CD4-positive, alpha-beta T cell (primary cell): ENCODE measurements around the gene C2CD4A. TPM values are rescaled to one million over a fixed set of nuclear protein-coding genes. Genes with fewer than 3 reads are reported as not detected.

Experiments
- ATAC-seq: fragments of 200-7000 bp; cut with Tn5 transposase; one replicate; pipeline ENCODE4 v1.10.0; 2022; ENCODE audit warnings: mild to moderate bottlenecking; ENCODE audit not compliant: poor library complexity
- CTCF ChIA-PET: fragments of 350-600 bp; sonication (Branson Sonifier 250); formaldehyde crosslinking; loops from one replicate; lab custom pipeline; 2021; ENCODE audit warnings: antibody characterized with exemption, inconsistent platforms; lab: Charles Lee
- POLR2A ChIA-PET: fragments of 350-600 bp; sonication (Branson Sonifier 250); formaldehyde crosslinking; loops from one replicate; lab custom pipeline; 2021; ENCODE audit warnings: antibody characterized with exemption, inconsistent platforms; lab: Charles Lee
- DNase-seq, 14 experiments: peaks; one replicate each; pipeline ENCODE4 v3.0.0-alpha.2; 2013 to 2020; ENCODE audit warnings: mixed read lengths in 2 of 14
- H3K27ac ChIP-seq, 2 donors: one replicate each; pipeline versions ENCODE4 v1.5.1 to v1.7.0; 2013; ENCODE audit warnings: low read length in 2 of 2, low read depth in 1 of 2, mild to moderate bottlenecking in 1 of 2
- H3K27me3 ChIP-seq, 2 experiments: 1 replicate in 1 of 2; 2 replicates in 1 of 2; pipeline versions ENCODE4 v1.6.1 to v1.7.0; 2013; ENCODE audit warnings: low read length in 2 of 2, control low read depth in 1 of 2, mild to moderate bottlenecking in 1 of 2, moderate library complexity in 1 of 2; ENCODE audit not compliant: insufficient read depth in 2 of 2, control insufficient read depth in 1 of 2
- H3K36me3 ChIP-seq: one replicate; pipeline ENCODE4 v1.6.1; 2013; ENCODE audit warnings: low read length, control low read depth; ENCODE audit not compliant: insufficient read depth
- H3K4me1 ChIP-seq: one replicate; pipeline ENCODE4 v1.6.1; 2013; ENCODE audit warnings: low read length, control low read depth; ENCODE audit not compliant: insufficient read depth
- H3K4me3 ChIP-seq: one replicate; pipeline ENCODE4 v1.5.1; 2013; ENCODE audit warnings: mild to moderate bottlenecking, low read length, moderate library complexity
- H3K9me3 ChIP-seq, 2 experiments: 1 replicate in 1 of 2; 2 replicates in 1 of 2; pipeline versions ENCODE4 v1.6.1 to v1.7.0; 2013; ENCODE audit warnings: low read length in 2 of 2, mild to moderate bottlenecking in 2 of 2, control low read depth in 1 of 2, moderate library complexity in 1 of 2; ENCODE audit not compliant: control insufficient read depth in 1 of 2, insufficient read depth in 1 of 2
- H3K27ac Mint-ChIP-seq: one replicate; pipeline ENCODE4 v1.8.0; 2020; ENCODE audit warnings: mixed read lengths
- H3K27me3 Mint-ChIP-seq: one replicate; pipeline ENCODE4 v1.8.0; 2021; ENCODE audit warnings: mixed read lengths
- H3K36me3 Mint-ChIP-seq: one replicate; pipeline ENCODE4 v1.8.0; 2021; ENCODE audit warnings: low read depth, mixed read lengths
- H3K4me1 Mint-ChIP-seq: one replicate; pipeline ENCODE4 v1.8.0; 2021; ENCODE audit warnings: low read depth, mixed read lengths
- H3K4me3 Mint-ChIP-seq: one replicate; pipeline ENCODE4 v1.8.0; 2020; ENCODE audit warnings: mild to moderate bottlenecking, mixed read lengths
- H3K9me3 Mint-ChIP-seq: one replicate; pipeline ENCODE4 v1.8.0; 2020; ENCODE audit warnings: mixed read lengths
- intact Hi-C, 2 experiments: fragments of 100-400 bp; cut with DNase I in 1 of 2; cut with micrococcal nuclease in 1 of 2; formaldehyde crosslinking; loops; one replicate each; pipeline versions ENCODE4 v1.15.1 to v1.9.0; 2023 to 2025; cut with DNase I, micrococcal nuclease
- total RNA-seq, 174 experiments: library from RNA in 2 of 174; stranded (reverse) in 2 of 174; gene quantifications; one replicate each; pipeline ENCODE4 v1.2.3 and lab custom pipeline; 2021 to 2026
- TF ChIP-seq, protein P1 (sequence below): fragments of 200-600 bp; IDR thresholded peaks from one replicate; pipeline ENCODE4 v1.8.0; 2022; ENCODE audit warnings: antibody characterized with exemption, mild to moderate bottlenecking

The C2CD4A gene
- total RNA-seq, 2 experiments from 2014 or later, result 0.19 to 0.34 TPM

DNA sequence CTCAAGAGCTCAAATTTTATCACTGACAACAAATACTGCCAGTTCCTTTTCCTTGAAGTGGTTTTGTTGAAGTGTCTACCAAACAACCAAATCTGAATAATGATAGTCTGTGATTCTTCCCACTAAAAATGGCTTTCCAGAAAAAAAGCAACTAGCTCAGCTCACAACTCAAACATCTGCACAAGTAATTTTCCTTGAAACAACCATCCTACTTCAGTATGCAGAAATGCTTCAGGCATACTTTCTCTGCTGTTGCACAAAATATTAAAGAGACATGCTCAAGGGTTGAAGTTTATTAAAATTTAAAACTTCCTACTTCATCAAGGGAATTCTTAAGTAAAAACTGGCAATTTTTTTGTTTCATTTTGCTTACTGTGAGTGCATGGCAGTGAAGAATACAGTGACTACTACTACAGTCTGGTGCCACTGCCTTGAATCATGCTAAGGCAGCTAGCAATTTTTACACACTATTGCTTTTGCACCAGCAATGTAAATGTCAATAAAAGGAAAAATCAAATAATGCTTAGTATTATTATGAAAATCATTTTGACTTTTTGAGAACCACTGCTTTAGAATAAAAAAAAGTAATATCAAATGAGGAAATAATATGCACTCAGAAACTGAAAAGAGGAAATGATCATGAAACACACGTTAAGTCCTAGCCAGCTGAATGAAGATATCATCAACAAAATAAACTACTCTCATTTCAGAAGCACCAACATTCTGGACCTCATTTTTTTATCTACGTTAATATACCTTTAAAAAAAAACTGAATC lies 40.1 kb upstream of the C2CD4A start:
- Histone ChIP-seq H3K27me3 (no peaks in the 10 kb centered on the region), H3K4me3 (no peak overlapping the region), H3K4me1 (no peaks in the 10 kb centered on the region), H3K36me3 (peaks cover 31% of the 10 kb centered on the region), H3K9me3 (no peaks in the 10 kb centered on the region), H3K27ac (no peak overlapping the region)
- intact Hi-C loops, result no loop called here
- peaks cover 6% of the 10 kb centered on the region for H3K9me3 Mint-ChIP-seq
- H3K27ac Mint-ChIP-seq, result no peak overlapping the region
- ATAC-seq (no peak), DNase-seq (no peak)
- ChIA-PET CTCF (interaction anchor here (1.9 kb wide), 1 partner anchor 34 kb away, joined by 5 read pairs; the partner anchor contains the start of gene VPS13C), POLR2A (interaction anchor here (1.0 to 2.0 kb wide), 2 partner anchors 16 to 34 kb away, joined by 3 to 8 read pairs; partner anchors contain the start of gene VPS13C)
- no peak overlapping the region for H3K4me3 Mint-ChIP-seq
- H3K27me3 Mint-ChIP-seq, result no peaks in the 10 kb centered on the region
- H3K4me1 Mint-ChIP-seq, result peaks cover 13% of the 10 kb centered on the region
- TF ChIP-seq, protein P1, sequence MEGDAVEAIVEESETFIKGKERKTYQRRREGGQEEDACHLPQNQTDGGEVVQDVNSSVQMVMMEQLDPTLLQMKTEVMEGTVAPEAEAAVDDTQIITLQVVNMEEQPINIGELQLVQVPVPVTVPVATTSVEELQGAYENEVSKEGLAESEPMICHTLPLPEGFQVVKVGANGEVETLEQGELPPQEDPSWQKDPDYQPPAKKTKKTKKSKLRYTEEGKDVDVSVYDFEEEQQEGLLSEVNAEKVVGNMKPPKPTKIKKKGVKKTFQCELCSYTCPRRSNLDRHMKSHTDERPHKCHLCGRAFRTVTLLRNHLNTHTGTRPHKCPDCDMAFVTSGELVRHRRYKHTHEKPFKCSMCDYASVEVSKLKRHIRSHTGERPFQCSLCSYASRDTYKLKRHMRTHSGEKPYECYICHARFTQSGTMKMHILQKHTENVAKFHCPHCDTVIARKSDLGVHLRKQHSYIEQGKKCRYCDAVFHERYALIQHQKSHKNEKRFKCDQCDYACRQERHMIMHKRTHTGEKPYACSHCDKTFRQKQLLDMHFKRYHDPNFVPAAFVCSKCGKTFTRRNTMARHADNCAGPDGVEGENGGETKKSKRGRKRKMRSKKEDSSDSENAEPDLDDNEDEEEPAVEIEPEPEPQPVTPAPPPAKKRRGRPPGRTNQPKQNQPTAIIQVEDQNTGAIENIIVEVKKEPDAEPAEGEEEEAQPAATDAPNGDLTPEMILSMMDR, result no peak
- peaks cover 80% of the 10 kb centered on the region for H3K36me3 Mint-ChIP-seq

DNA sequence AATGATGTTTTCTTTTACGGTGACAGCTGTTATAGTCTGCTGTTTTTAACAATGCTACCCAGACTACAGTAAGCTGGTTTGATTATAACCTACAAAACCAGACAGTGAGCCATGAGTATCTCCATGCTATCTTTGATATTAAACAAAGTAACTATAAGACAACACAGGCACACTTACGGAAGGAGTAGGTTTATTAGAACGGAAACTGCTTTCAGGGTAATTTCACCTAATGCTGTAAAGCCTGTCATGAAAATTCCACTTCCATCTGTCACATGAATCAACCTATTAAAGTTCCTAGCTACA lies 39.6 kb upstream of the C2CD4A start:
- Histone ChIP-seq H3K9me3 (no peaks in the 10 kb centered on the region), H3K27me3 (no peaks in the 10 kb centered on the region), H3K36me3 (peaks cover 28% of the 10 kb centered on the region), H3K4me1 (no peaks in the 10 kb centered on the region), H3K4me3 (no peak overlapping the region), H3K27ac (no peak overlapping the region)
- ATAC-seq, result no peak
- TF ChIP-seq, protein P1, result no peak
- no peak overlapping the region for H3K4me3 Mint-ChIP-seq
- POLR2A ChIA-PET, result interaction anchor here (2.0 kb wide), 1 partner anchor 33 kb away, joined by 8 read pairs; the partner anchor contains the start of gene VPS13C
- H3K27ac Mint-ChIP-seq, result no peak overlapping the region
- CTCF ChIA-PET, result interaction anchor here (1.9 kb wide), 1 partner anchor 33 kb away, joined by 5 read pairs; the partner anchor contains the start of gene VPS13C
- no peak for DNase-seq
- H3K4me1 Mint-ChIP-seq, result peaks cover 13% of the 10 kb centered on the region
- intact Hi-C loops, result no loop called here
- H3K9me3 Mint-ChIP-seq, result peaks cover 2% of the 10 kb centered on the region
- peaks cover 74% of the 10 kb centered on the region for H3K36me3 Mint-ChIP-seq
- H3K27me3 Mint-ChIP-seq, result no peaks in the 10 kb centered on the region

DNA sequence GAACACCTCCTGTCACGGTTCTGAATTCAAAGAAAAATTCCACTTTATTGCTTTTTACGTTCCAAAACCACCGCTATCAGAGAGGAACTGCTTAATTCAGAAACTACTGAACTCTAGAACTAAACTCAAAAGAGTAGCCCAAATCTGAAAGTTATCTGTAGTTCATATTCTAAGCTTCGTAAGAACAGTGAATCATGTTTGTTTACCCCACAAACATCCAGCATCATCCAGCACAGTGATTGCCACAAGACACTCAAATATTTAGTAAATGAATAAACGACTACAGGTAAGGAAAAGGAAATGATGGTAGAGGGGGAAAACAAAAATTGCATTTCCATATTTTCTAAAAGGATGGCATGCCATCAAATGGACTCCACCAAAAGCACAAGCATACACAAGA lies 38.9 kb upstream of the C2CD4A start:
- POLR2A ChIA-PET, result interaction anchor here (2.0 kb wide), 1 partner anchor 32 kb away, joined by 8 read pairs; the partner anchor contains the start of gene VPS13C

More for the DNA sequence above, 38.9 kb upstream of the C2CD4A start:
- CTCF ChIA-PET, result interaction anchor here (1.9 kb wide), 1 partner anchor 33 kb away, joined by 5 read pairs; the partner anchor contains the start of gene VPS13C
- no peaks in the 10 kb centered on the region for H3K4me1 ChIP-seq
- Mint-ChIP-seq H3K27ac (no peak overlapping the region), H3K36me3 (peaks cover 71% of the 10 kb centered on the region), H3K4me1 (peaks cover 13% of the 10 kb centered on the region), H3K27me3 (no peaks in the 10 kb centered on the region), H3K4me3 (no peak overlapping the region), H3K9me3 (no peaks in the 10 kb centered on the region)
- no peaks in the 10 kb centered on the region for H3K9me3 ChIP-seq
- H3K27me3 ChIP-seq, result no peaks in the 10 kb centered on the region
- no peak overlapping the region for H3K27ac ChIP-seq
- ATAC-seq, result no peak
- TF ChIP-seq, protein P1, result no peak
- intact Hi-C loops, result no loop called here
- DNase-seq, result no peak
- peaks cover 27% of the 10 kb centered on the region for H3K36me3 ChIP-seq
- no peak overlapping the region for H3K4me3 ChIP-seq
